NCI-H2107 treated with DMSO at 0.1 percent for 48 hours (cell line): ENCODE measurements around the gene CCDC112.

Experiments
- DNase-seq: peaks from one replicate; lab custom pipeline; 2025; ENCODE audit not compliant: unreplicated experiment; lab: John Stamatoyannopoulos, UW

CCDC112 gene, protein sequence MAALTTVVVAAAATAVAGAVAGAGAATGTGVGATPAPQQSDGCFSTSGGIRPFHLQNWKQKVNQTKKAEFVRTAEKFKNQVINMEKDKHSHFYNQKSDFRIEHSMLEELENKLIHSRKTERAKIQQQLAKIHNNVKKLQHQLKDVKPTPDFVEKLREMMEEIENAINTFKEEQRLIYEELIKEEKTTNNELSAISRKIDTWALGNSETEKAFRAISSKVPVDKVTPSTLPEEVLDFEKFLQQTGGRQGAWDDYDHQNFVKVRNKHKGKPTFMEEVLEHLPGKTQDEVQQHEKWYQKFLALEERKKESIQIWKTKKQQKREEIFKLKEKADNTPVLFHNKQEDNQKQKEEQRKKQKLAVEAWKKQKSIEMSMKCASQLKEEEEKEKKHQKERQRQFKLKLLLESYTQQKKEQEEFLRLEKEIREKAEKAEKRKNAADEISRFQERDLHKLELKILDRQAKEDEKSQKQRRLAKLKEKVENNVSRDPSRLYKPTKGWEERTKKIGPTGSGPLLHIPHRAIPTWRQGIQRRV

DNA sequence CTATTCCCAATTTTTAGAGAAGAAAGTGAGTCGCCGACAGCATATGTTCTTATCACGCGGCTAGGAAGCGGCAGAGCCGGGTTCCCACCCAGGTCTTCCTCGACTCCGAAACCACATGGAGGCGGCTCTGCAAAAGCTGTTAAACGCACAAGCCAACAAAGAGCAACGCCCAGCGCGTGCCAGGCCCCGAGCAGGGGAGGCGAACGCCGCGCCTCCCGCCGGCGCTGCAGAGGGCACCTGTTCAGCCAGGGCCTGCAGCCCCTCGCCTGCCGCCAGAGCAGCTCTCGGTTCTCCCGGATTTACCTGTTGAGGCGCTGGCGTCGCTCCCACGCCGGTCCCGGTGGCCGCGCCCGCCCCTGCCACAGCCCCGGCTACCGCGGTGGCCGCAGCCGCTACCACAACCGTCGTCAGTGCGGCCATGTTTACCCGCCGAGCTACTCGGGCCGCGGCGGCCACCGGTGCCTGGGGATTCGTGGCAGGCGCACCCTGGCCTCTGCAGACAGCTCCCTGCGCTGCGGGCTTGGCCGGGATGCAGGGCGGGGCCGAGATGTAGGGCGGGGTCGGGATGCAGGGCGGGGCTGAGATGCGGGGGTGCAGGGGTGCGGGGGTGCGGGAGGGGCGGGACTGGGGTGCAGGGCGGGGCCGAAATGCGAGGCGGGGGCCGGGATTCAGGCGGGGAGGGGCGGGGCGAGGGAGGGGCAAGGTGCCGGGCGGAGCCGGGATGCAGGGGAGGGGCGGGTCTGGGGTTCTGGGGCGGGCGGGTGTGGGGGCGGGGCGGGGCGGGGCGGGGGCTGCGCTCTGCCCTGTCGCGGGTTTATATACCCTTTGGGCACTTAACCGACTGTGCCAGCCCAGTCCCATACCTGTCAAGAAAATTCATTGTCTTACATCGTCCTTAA, at the start of gene CCDC112:
CCDC112 (minus strand) TSS at position 531 of the 899 bp plus-strand sequence; CDS start at position 420, 111 bp downstream.
- DNase-seq: peak; percentile 44

DNA sequence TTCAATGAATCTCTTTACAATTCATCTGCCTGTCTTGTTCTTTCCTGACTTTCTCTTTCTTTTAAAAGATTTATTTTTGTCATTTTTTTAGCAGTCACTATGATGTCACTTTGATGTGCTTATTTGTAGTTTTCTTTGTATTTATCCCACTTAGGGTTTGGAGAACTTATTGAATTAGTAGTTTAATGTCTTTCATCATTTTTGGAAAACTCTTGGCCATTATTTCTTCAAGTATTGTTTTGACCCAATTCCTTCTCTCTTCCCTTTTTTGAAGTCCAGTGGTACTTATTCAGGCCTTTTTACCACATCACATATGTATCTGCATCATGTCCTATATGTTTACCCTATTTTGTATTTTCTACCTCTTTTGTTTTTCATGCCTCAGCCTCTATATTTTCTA, 48.9 kb upstream of the CCDC112 start:
- no peak for DNase-seq

DNA sequence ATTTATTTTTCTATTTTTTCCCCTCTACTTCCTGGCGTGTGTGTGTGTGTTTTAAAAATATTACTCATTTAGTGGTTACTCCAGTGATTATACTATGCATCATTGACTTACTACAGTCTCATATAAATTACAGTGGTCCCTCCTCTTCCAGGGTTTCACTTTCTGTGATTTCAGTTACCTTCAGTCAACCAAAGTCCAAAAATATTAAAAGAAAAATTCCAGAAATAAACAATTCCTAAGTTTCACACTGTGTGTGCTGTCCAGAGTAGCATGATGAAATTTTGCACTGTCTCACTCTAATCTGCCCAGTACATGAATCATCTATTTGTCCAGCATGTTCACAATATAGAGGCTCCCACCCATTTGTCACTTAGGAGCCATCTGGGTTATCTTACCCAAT, 47.4 kb upstream of the CCDC112 start:
- DNase-seq: no peak

- DNase-seq: no peak
Measured at GRCh38 chr5:115342590-115343377, 46.3 kb upstream of the CCDC112 start.

GRCh38 chr5:115341745-115342144, 45.3 kb upstream of the CCDC112 start:
- DNase-seq: no peak

DNA sequence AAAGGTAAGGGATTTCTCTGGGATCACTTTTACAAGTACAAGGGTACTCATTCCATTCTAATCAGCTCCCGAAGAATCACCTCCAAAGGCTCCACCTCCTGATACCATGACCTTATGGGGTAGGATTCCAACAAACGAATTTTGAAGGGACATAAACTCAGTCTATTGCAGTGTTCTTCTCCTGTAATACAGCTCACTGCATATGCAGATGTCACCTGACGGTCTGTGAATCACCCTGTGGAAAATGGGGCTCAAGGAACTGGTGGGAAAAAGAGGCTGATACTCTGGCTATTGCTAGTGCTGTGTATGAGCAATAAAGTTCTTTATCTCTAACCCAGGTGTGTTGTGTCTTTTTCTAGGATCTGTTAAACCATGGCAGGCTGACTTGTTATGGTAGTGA, 42.4 kb upstream of the CCDC112 start:
- DNase-seq: no peak

- no peak for DNase-seq
Measured at GRCh38 chr5:115337882-115338281, 41.4 kb upstream of the CCDC112 start.

DNA sequence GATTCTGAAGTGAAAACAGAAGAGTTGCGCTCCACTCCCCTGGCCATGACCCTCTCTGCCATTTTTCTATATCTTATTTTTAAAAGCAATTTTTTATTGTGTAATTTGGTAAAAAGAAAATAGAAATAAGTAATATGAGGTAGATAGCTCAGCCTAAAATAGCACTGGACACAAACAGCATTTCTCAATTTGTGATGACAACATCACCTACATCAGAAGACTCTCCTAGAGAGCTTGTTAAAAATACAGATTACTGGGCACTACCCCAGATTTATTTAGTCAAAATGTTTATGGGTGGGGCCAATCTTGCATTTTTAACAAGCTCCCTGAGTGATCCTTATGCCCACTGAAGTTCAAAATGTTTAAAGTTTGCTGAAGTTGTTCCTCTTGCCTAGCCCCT, 40.5 kb upstream of the CCDC112 start:
- no peak for DNase-seq

DNA sequence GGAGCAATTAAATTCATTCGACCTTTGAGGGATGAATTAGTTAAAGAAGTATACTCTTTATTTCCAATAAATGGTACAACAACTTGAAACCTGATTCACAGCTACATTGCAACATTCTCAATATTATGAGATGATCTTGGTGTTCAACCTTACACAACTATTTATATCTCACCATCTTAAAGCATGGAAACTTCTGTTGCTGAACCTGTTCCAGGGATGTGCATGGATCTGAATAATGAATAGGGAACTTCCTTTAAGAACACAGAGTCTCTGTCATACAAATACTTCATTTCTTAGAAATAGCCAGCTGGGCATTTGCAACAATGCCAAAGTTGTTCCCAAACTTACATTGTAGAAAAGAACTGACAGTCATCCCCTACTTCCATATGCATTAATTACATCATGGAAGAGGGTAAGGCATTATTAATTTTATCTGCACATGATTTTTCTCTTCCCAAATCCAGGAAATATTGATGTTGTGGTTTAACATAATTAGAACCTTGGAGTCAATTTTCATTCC, 39.8 kb upstream of the CCDC112 start:
- no peak for DNase-seq

- DNase-seq: no peak
Measured at GRCh38 chr5:115335301-115335700, 38.8 kb upstream of the CCDC112 start.

DNA sequence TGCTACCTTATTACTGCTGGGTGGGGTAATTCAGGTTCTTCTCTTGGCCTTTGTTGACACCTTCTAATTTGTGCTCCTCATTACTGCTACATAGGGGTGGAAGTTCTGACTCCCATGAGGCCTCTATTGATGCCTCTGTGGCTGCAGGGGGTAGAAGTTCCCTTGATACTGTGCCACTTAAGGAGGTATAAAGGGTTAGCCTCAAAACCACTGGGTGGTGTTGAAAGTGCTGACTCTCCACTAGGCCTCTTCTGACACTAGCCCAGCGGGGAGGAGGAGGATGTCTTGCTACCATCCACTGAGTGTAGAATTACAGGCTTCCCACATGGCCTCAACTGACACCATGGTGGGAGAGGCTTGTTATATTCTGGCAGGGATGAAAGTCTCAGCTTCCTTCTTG, 36.7 kb upstream of the CCDC112 start:
- DNase-seq: peak; percentile 58

DNA sequence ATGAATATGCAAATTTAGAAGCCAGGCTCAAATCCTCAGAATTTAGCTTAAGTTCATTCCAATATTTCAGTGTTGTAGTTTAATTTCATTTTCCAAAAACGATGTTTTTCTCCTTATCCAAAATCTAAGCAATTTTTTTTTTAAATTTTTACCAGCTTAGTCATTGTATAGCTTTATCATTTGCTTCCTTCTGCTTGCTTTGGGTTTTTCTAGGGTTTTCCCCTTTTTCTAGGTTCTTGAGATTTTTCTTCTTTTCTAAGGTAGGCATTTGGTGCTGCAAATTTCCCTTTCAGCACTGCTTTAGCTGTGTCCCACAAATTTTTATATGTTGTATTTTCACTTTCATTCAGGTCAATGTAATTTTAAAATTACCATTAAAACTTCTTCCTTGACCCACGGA, 34.4 kb upstream of the CCDC112 start:
- DNase-seq: no peak

GRCh38 chr5:115329475-115329874, 33.0 kb upstream of the CCDC112 start:
- DNase-seq: no peak

DNA sequence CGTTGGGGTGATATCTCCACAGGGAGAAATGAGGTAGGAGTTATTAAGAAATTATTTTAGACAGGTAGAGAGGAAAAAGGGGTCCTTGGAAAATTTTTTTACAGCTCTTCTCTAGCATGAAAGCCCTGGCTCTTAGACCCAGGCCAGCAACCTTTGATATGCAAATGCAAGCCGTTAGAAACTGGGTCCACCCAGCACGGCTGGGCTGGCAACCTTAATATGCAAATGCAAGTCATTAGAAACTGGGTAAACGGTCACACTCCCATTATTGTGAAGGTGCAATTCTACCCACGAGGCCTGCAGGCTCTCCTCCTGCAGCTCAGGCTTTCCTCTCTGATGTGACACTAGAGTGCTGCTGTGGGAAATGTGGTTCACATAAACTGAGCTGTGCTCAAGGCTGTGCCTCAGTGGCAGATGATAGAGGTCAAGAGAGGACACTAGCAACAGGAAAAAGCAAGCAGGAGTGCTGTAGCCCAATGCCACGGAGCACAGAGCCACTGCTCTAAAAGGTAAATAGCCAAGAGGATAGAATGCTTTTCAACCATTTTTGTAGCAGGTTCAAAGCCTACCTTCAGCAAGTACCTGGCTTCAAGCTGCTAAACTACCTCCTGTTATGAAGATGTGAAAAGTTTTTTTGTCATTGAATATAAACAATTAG, 32.3 kb upstream of the CCDC112 start:
- DNase-seq: peak; percentile 6

GRCh38 chr5:115325296-115325959, 29.0 kb upstream of the CCDC112 start:
- DNase-seq: no peak

DNA sequence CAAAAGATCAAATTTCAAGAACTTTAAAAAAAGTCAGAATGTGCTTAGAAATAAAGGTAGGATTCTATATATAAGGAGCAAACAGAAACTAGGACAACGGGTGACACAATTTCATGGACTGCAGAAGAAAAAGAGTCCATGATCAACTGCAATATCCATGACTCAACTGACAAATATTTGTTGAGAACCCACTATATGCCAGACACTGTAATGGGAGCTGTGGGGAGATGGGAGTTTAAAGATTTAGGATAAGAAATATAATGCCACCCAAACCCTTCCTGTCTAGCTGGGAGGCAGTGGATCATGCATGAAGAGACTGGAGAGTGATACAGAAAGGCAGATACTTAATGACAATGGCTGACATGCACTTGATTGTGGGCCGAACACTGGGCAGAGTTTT, 27.6 kb upstream of the CCDC112 start:
- DNase-seq: no peak

- DNase-seq: no peak
Measured at GRCh38 chr5:115322729-115323128, 26.3 kb upstream of the CCDC112 start.

- DNase-seq: no peak
Measured at GRCh38 chr5:115321309-115321708, 24.9 kb upstream of the CCDC112 start.

- DNase-seq: no peak
Measured at GRCh38 chr5:115320515-115320914, 24.1 kb upstream of the CCDC112 start.

DNA sequence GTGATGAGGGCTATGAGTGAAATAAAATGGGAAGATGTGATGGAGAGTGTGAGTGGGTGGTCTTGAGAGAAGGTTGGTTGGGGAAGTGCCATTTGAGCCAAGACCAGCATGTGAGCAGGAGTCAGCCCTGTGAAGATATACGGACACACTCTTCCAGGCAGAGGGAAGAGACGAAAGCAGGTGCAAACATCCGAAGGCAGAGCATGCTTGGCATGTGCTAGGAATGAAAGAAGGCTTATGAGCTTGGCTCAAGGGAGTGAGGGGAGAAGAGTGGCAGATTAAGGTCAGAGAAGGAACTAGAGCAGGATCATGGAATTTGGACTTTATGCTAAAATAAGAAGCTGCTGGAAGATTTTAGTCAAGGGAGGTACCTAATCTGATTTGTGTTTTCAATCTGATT, 23.6 kb upstream of the CCDC112 start:
- DNase-seq: no peak
